Retina (tissue), 1 donor: ENCODE results near the gene NUDT21.
"Not testable (repeated sequence)": the region's sequence is repeated elsewhere in the genome, so short reads cannot be mapped to it uniquely, and the experiment has no call there.

Source experiments
- DNase-seq: peaks from one replicate; pipeline ENCODE4 v3.0.0-alpha.2; 2016

NUDT21 gene

DNA sequence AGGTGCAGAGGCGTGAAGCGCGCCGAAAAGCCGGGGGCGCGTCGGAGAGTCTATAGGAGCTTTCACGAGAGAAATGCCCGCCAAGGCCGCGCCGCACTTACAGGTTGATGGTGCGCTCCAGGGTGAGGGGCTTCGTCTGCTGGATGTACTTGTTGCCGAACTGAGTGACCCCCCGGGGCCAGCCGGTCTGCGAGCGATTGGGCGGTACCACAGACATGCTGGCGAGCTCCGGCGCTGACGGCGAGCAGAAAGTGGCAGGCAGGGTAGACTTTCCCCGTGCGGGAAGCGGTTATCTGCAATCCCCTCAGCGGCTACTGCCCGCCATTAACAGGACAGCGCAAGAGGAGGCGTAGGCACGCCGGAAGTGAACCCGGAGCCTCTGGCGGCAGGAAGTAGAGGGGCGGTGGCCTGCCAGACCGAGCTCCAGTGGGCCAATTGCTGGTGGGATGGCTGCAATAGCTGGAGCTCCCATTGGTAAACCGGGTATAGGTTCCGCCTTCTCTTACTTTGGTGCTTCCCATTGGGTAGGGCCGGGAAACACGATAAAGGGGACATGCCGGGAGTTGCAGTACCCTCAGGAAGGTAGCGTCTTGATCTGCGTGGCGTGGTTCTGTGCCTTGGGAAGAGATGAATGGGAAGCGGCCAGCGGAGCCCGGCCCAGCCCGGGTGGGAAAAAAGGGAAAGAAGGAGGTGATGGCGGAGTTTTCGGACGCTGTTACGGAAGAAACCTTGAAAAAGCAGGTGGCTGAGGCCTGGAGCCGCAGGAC is at the start of gene NUDT21, which contains the start of gene OGFOD1:
TSS of gene NUDT21 (minus strand) at position 347 of the 767 bp plus-strand sequence. CDS start at position 217, 130 bp downstream.
TSS of gene OGFOD1 (plus strand) at position 569 of the 767 bp plus-strand sequence. CDS start at position 628, 59 bp downstream.
- peak; percentile 95 for DNase-seq

DNA sequence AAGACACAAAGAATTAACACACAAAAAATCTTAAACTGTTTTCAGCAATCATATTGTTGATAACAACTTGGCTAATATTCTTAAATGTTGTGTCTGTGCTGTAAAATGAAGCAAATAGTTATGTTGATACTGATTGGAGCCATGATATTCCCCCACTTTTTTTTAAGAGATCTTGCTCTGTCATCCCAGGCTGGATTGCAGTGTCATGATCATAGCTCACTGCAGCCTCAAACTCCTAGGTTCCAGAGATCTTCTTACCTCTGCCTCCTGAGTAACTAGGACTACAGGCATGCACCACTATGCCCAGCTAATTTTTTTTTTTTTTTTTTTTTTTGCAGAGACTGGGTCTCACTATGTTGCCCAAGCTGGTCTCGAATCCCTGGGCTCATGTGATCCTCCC is 42.7 kb upstream of the NUDT21 start:
- DNase-seq, result no peak

DNA sequence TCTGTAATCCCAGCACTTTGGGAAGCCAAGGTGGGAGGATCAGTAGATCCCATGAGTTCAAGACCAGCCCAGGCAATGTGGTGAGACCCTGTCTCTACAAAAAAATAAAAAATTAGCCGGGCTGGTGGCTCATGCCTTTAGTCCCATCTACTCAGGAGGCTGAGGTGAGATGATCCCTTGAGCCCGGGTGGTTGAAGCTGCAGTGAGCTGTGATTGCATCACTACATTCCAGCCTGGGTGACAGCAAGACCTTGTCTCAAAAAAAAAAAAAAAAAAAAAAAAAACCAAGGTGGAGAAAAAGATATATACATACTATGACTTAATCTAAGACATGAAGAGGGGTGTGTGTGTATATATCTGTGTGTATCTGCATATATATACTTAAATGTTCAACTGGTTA is 42.0 kb upstream of the NUDT21 start:
- no peak for DNase-seq

DNA sequence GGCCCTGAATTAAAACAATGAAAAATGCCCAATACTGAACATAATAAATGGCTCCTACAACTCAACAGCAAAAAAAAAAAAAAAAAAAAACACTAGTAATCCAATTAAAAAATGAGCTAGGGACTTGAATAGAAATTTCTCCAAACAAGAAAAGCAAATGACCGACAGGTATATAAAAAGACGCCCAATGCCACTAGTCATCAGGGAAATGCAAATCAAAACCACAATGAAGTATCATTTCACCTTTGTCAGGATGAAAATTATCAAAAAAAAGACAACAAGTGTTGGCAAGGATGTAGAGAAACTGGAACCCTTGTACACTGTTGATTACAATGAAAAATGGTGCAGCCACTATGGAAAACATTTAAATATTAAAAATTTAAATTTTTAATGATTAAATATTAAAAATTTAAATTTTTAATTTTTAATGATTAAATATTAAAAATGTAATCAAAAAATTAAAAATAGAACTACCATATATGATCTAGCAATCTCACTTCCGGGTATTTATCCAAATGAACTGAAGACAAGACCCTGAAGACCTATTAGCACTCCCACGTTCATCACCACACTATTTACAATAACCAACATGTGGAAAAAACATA is 40.6 kb upstream of the NUDT21 start:
- no peak for DNase-seq

DNA sequence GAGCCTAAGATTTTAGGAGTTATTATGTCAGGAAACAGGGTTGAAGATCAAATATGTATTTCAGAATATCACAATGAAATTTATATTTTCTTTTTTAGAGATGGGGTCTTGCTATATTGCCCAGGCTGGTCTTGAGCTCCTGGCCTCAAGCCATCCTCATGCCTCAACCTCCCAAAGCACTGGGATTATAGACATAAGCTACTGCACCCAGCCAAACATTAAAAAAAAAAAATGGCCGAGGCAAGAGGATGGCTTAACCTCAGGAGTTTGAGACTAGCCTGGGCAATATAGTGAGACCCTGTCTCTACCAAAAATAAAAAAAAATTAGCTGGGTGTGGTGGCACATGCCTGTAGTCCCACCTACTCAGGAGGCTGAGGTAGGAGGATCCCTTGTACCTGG is 37.7 kb upstream of the NUDT21 start:
- not testable (repeated sequence) for DNase-seq

DNA sequence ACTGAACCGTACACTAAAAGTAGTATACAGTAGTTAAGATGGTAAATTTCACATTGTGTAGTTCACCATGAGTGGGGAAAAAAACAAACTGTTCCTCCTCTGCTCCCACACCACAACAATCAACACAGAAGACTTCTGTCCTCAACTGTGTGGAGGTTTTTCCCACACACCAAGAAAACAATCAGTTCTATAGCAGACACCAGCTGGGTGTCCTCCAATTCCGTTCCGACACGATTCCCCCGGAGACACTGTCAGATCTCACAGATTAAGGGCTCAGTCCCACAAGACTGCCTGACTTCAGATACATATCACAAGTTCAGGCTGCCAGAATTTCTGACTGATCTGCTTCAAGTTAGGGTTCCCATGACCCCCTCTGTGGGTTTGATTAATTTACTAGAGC is 36.9 kb upstream of the NUDT21 start:
- DNase-seq, result no peak

DNA sequence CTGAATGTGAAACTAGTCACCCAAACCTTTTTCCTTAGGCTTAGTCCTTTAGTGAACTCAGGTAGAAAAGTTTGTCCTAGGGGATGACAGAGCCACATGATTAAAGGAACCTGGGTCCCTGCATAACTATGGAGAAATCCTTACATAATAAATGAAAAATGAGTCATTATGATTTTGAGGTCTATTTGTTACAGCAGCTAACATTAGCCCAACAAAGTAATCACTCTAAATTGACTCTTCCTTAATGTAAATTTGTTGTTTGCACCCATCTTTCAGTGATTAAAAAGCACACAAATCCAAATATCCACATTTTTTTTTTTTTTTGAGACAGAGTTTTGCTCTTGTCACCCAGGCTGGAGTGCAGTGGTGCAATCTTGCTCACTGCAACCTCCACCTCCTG is 32.3 kb upstream of the NUDT21 start:
- no peak for DNase-seq

DNA sequence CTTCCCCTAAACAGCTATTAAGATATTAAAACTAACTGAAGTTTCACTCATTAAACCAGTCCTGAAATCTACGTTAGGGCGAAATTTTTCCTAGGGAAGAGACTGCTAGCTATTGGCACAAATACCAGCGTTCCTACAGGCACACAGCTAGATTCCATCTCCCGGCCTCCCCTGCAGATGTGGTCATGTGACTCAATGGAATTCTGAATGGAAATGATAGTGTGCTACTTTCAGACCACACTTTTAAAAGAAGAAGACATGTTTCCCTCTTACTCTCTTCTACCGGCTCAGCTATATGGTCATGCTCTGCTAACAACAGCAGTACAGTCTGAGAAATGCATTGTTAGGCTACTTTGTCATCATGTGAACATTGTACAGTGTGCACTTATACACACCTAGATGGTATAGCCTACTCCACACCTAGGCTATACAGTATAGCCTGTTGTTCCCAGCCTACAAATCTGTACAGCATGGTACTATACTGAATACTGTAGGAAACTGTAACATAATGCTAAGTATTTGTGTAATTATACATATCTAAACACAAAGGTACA is 31.6 kb upstream of the NUDT21 start:
- no peak for DNase-seq

DNA sequence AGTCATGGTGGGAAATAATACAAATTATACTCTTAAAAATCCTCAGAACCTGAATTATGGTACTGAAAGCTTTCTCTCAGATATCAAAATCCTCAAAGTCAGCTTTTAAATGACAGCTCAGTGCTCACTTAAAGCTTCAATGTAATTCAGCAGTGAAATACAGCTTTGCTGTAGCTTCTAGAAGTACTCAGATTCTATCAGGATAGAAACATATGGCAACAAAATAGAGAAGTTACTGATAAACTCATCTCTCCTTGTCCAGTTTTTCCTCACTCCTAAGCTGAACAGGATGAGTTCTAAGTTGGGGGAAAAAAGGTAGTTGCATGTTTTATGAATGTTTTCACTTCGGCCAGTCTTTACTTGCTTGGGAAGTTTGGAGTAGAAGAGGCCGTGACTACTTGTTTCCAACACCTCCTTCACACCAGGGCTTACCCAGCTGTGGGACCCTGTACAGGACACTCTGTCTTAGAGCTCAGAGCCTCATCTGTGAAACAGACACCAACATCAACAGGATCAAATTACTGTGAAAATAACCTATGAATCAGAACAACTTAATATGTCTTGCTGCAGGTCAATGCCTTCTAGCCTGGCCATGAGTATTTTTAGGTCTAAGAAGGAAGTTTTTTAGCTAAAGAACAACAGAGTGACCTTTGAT is 30.5 kb upstream of the NUDT21 start:
- DNase-seq, result no peak

DNA sequence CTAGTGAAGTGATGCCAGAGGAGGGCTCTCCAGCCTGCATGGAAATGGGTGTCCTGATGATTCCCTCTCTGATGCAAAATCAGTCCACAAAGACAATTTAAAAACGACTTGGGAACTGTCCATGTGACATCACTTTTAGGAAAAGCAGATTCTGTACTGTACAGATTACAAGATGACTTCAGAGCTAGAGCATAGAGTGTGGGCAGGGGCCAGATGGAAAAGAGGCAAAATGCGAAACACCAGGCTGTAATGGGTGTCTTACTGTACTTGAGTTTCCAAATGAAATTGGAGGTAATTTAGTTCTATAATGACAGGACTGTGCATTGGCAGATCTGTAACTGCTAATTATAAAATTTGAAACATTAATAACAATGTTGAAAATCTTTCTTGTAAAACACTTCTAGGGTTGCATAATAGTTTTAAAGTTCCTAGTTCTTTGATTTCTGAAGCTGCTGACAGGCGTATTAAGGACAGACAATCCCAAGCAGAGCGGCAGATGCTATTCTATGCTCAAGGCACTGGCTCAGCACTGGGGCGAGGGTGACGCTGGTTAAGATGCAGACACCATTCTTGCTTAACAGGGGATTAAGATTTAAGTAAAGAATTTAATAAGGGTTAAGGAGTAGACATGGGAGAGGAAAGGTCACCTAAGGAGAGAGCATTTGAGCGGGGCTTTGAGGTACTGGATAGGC is 29.8 kb upstream of the NUDT21 start:
- no peak for DNase-seq

DNA sequence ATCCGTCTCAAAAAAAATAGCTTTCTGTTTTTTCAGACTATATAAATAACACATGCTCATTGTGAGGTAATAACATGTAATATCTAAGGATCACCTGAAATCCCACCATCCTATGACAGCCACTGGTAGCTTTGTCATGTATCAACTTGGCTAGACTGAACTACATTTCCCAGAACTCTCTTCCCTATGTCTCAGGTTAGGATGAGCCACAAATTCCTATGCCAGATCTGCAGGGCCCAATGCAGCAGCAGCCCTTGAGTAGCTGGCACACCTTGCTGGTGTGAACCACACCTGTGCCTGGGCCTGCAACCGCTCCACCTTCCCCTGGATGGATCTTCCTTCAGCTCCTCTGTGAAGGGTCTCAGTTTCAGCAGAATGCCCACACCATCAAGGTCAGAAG is 28.3 kb upstream of the NUDT21 start:
- DNase-seq, result no peak

DNA sequence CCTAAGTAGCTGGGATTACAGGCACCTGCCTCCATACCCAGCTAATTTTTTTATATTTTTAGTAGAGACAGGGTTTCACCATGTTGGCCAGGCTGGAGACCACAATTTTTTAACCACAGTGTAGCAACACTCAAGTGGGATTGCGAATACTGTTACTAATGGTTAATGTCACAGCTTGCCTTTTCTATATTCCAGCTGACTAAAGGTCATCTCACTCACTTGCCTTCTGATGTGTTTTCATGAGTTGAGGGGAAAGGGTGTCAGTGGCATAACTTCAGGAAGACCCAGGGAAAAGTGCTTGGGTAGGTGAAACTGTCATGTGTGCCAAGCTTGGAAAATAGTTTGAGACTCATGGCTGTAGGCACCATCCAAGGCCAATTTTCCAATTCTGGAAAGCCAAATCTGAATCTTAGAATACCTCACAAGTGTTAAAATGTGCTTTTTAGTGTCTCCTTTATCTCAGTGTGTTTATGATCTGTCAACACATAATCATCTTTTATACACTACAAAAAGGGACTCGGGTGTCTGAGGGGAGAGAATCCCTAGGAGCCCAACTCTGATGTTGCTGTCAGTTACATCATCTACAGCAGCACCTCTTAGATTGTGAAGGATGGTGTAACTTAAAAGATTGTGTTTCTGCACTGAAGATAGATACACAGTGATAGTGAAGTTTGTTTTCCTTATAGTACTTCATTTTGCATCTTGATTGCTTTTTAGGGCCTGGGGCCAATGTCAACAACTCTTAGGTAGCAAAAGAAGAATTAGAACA is 27.3 kb upstream of the NUDT21 start:
- DNase-seq, result no peak

DNA sequence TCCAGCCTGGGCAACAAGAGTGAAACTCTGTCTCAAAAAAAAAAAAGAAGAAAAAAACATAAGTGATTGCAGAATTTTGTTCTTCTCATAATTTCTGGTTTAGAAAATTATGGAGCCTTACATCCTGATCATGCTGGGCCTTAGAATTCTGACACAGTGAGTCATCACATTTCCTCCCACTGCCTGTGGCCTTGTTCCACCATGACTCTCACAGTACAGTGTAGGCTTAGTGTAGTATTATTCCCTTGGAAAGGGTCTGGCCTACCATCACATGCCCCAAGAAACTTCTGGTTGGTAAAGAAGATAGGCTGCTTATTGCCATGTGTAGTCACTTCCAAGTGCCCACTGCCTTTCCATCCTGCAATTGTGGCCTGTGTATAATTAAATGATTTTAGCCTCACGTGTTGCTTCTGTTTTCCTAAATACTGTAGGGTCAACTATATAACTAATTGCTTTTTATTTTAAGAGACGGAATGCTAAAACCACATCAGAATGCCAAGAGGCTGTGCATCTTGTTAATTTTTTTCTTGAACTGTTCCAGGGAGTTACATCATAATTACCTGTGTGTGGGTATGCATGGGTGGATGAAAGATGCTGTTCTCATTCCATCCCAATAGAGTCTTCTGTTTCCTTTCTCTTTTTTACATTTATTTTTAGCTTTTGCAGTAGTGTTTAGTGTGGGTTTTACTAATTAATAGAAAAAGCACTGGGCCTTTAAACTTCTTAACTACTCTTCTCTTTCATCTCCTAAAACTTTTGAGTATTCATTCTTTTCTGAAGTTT is 26.2 kb upstream of the NUDT21 start:
- no peak for DNase-seq

DNA sequence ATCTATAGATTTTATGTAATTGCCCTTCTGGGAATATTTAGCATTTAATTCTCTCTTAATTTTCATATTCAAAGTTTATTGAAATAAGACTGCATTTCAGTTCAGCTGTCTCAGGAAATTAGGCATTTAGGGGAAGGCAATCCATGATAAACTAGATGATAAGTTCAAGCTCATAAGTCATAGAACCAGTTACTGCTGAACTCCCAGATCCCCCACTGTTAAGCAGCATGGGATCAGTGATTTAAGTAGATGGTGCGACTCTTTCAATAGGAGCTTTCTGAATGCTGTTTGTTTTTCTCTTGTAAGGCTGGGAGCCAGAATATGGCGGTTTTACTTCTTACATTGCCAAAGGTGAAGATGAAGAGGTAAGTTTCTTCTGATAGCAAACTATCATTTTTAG is 24.1 kb upstream of the NUDT21 start:
- no peak for DNase-seq

DNA sequence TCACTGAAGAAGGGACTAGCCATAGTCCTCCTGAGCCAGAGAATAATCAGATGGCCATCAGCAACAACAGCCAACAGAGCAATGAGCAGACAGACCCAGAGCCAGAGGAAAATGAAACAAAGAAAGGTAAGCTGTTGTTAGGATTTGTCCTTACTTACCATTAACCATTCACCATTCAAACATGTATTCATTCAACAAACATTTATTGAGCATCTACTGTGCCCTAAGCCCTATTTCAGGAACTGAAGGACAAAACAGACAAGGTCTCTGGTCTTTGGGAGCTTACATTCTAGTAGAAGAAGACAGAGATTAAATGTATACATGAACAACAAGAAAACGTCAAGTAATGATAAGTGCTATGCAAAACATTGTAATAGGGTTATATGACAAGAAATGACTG is 19.5 kb upstream of the NUDT21 start:
- DNase-seq, result no peak

DNA sequence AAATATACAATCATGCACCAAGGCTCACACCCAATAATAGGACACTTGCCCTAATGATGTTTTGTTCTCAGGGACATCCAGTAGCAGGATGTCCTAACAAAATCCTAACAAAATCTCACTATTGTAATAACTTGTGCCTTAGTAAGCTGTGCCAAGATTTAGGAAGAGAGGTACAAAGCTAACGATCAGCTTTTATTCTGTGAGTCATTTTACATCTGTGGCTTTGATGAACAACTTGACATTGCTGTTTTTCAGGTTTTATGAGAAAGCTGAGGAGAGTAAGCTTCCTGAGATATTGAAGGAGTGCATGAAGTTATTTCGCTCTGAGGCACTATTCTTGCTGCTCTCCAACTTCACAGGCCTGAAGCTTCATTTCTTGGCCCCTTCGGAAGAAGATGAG is 19.1 kb upstream of the NUDT21 start:
- no peak for DNase-seq

DNA sequence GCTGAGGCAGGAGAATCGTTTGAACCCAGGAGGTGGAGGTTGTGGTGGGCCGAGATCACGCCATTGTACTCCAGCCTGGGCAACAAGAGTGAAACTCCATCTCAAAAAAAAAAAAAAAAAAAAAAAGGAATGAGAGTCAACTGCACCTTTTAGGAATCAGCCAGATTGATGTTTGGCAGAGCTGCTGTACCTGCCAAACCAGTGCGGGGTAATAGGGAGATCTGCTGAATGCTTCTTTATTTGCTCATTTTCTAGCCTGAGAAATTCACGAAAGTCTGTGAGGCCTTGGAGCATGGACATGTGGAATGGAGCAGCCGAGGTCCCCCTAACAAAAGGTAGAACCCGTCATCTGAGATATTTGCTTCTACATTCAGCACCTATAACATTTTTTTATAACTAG is 18.6 kb upstream of the NUDT21 start:
- no peak for DNase-seq

DNA sequence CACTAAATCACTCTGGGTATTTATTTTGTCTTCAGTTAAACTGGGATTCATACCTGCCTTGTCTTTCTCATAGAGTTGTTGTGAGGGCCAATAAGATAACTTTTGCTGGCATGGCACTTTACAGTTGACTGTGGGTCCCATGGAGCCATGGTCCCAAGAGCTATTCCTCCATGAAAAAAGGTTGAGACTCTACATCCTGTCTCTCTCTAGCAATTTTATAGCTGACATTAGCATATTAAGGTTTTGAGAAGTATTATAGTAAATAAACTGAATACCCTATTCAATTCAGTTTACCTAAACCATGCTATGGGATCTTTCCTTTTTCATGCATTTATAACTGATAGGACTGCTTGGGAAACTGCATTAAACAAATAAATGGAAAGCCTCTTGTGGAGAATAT is 17.7 kb upstream of the NUDT21 start:
- no peak for DNase-seq

DNA sequence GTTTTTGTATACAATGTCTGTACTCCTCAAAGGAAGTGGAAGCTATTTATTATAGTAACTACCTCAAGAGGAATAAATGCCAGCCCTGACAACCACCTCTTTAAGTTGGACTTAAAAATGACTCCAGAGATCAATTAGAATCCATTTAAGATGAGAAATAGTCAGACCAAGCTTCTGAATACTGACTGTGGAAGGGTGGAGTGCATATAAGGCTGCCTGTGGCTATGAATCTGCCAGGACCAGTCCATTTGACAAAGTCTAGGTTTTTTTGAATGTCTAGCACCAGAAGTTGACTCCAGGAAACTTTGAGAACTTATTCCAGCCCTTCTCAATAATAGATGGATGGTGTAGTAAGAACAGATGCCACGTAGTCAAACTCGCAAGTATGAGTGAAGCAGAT is 15.2 kb upstream of the NUDT21 start:
- no peak for DNase-seq

DNA sequence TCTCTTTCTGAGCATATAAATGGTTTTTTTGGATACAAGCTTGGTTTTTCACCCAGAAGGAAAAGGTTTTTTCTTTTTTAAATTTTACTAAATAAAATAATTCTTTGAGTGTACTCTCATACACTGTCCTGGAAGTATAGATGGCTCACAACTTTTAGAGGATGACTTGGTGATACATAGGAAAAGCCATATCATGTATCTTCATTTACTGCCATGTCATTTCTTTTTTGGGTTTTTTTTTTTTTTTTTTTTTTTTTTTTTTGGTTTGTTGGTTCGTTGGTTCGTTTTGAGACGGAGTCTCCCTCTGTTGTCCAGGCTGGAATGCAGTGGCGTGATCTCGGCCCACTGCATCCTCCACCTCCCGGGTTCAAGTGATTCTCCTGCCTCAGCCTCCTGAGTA is 12.0 kb upstream of the NUDT21 start:
- no peak for DNase-seq

DNA sequence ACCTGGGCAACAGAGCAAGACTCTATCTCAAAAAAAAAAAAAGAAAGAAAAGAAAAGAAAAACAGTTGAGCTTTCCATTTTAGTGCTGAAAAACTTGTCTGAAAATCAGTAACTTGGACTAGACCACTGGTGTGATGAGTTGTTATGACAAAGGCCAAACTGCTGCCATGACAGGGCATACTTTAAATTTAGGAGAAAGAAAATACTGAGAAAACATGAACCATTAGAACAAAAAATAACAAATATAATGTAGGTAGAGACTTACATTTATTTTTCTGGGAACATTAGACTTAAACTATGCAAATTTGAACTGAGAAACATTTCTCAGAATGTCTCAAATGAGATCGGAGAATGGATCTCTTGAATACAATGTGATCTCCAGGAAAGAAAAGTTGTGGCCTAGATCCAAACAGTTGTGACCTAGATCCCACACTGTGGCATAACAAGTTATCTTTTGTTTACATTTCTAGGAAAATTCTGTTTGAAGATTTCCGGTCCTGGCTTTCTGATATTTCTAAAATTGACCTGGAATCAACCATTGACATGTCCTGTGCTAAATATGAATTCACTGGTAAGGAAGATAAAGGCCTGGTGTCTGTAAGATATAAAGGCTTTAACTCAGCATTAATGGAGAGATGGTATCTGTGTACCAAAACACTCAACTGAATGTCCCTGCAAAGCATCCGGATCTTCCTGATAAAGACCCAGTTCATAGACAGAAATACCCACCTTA is 11.1 kb upstream of the NUDT21 start:
- no peak for DNase-seq
